Gastrocnemius medialis (tissue), 4 donors: ENCODE measurements around the gene SPEF2.

ENCODE experiments used
- POLR2A ChIP-seq, 2 donors: fragments of 450-650 bp; IDR thresholded peaks; one replicate each; pipeline ENCODE4 v1.6.1; 2017; ENCODE audit warnings: antibody characterized with exemption in 2 of 2, mild to moderate bottlenecking in 2 of 2, moderate library complexity in 2 of 2
- TF ChIP-seq, protein P1 (sequence below), 5 experiments: fragments of 450-650 bp in 3 of 5; fragments of 200-600 bp in 2 of 5; sonication (generic) in 2 of 5; IDR thresholded peaks in 4 of 5; conservative IDR thresholded peaks in 1 of 5; 1 replicate in 4 of 5; 2 replicates in 1 of 5; pipeline ENCODE4 v1.5.1; 2016 to 2019; ENCODE audit warnings: antibody characterized with exemption in 5 of 5, mild to moderate bottlenecking in 3 of 5, moderate library complexity in 3 of 5

DNA sequence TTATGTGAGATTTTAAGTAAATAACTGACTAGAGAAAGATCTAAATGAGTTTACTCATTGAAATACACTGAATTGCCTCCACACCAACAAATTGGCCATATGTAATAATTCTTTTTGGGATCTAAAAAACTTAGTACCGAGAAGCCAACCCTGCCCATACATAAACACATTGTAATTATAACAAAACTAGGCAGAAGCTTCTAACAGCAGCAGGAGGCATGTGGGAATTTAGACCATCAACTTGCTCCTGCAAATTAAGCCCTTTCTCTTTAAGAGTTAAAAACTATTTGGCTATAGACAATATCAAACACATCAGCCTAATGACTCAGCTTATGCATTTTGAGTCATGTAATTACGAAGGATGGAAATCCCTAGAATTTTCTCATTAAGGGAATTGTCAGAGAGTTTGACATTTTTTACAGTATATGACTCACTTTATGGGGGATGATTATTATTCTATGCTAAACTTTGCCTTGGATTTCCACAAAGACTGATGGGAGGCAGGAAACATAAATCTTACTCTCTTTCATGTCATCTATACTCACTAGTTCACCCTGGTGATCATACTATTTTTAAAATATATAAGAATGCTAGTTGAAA, 240.0 kb downstream of the SPEF2 start:
- TF ChIP-seq, protein P1, sequence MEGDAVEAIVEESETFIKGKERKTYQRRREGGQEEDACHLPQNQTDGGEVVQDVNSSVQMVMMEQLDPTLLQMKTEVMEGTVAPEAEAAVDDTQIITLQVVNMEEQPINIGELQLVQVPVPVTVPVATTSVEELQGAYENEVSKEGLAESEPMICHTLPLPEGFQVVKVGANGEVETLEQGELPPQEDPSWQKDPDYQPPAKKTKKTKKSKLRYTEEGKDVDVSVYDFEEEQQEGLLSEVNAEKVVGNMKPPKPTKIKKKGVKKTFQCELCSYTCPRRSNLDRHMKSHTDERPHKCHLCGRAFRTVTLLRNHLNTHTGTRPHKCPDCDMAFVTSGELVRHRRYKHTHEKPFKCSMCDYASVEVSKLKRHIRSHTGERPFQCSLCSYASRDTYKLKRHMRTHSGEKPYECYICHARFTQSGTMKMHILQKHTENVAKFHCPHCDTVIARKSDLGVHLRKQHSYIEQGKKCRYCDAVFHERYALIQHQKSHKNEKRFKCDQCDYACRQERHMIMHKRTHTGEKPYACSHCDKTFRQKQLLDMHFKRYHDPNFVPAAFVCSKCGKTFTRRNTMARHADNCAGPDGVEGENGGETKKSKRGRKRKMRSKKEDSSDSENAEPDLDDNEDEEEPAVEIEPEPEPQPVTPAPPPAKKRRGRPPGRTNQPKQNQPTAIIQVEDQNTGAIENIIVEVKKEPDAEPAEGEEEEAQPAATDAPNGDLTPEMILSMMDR (IDR thresholded peaks at IDR 0.05 in 4 of 5, conservative IDR thresholded peaks at IDR 0.05 in 1 of 5) = no peak
- TF ChIP-seq POLR2A (IDR thresholded peaks at IDR 0.05) = no peak
